IPS-20b (cell line): ENCODE measurements around the gene MYL9.

Experiments
- H3K27ac ChIP-seq: one replicate; pipeline ENCODE4 v1.5.1; 2013; ENCODE audit warnings: low read length
- H3K27me3 ChIP-seq: 2 replicates; pipeline ENCODE4 v1.6.1; 2013; ENCODE audit warnings: mild to moderate bottlenecking, low read length, inconsistent platforms; ENCODE audit not compliant: insufficient read depth
- H3K36me3 ChIP-seq: 2 replicates; pipeline ENCODE4 v1.6.1; 2013; ENCODE audit warnings: low read depth, mild to moderate bottlenecking, inconsistent platforms, low read length, moderate library complexity; ENCODE audit not compliant: insufficient read depth
- H3K4me1 ChIP-seq: 2 replicates; pipeline ENCODE4 v1.6.1; 2013; ENCODE audit warnings: mild to moderate bottlenecking, control low read depth, inconsistent platforms, low read length, moderate library complexity; ENCODE audit not compliant: insufficient read depth
- H3K4me3 ChIP-seq: 2 replicates; pipeline ENCODE4 v1.5.1; 2013; ENCODE audit warnings: mild to moderate bottlenecking, low read length, inconsistent platforms
- H3K9ac ChIP-seq: 2 replicates; pipeline ENCODE4 v1.6.1; 2013; ENCODE audit warnings: low read depth, mild to moderate bottlenecking, inconsistent platforms, low read length, moderate library complexity
- H3K9me3 ChIP-seq: 2 replicates; pipeline ENCODE4 v1.6.1; 2013; ENCODE audit warnings: mild to moderate bottlenecking, low read depth, low read length, inconsistent platforms; ENCODE audit not compliant: insufficient read depth

MYL9 gene

DNA sequence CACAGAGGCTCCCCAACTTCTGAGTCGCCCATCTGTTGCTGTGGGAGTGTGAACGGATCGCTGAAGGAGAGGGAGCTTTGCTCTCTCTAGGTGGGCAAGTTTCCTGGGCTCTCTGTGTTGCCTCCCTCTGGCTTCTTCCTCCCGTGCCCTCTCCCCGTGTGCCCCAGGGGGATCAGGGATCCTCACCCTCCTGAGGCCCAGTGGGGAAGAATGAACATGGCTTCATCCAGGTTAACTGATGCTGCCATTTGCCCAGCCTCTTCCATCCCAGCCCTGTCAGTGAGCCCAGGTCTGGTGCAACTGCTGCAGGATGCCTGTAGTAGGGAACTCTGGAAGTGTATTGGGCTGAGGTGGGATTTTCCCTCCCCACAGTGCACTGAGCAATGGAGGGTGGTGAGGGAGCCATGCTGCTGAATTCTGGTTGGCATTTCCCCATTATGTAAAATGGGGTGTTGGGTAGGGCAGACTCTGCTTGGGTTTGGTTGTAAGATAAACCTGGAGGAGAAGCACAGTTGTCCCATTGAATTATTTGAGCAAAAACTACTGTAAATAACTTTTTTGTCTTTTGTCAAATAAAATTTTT lies 52.1 kb downstream of the MYL9 start:
- peaks cover 44% of the 10 kb centered on the region for H3K36me3 ChIP-seq
- no peaks in the 10 kb centered on the region for H3K27me3 ChIP-seq
- H3K4me1 ChIP-seq: peaks cover 7% of the 10 kb centered on the region; the same call in 1 of the 2 replicates
- no peak overlapping the region for H3K4me3 ChIP-seq
- no peak overlapping the region for H3K27ac ChIP-seq
- no peak overlapping the region for H3K9ac ChIP-seq
- H3K9me3 ChIP-seq: no peaks in the 10 kb centered on the region

DNA sequence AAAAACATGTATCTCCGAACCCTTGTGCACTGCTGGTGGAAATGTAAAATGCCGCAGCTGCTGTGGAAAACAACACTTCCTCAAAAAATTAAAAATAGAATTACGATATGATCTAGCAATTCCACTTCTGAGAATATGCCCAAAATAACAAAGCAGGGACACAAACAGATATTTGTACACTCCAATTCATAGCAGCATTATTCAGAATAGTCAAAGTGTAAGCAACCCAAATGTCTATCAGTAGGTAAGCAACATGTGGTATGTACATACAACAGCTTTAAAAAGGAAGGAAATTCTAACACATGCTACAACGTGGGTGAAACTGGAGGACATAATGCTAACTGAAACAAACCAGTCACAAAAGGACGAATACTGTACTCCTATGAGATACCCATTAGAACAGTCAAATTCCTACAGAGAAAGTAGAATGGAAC lies 58.6 kb downstream of the MYL9 start:
- H3K4me1 ChIP-seq: peaks cover 7% of the 10 kb centered on the region; the same call in 1 of the 2 replicates
- no peak overlapping the region for H3K9ac ChIP-seq
- no peak overlapping the region for H3K4me3 ChIP-seq
- no peaks in the 10 kb centered on the region for H3K9me3 ChIP-seq
- no peak overlapping the region for H3K27ac ChIP-seq
- no peaks in the 10 kb centered on the region for H3K27me3 ChIP-seq
- H3K36me3 ChIP-seq: peaks cover 3% of the 10 kb centered on the region; the same call in 1 of the 2 replicates
